ENCODE results near the gene MPND.
"Not testable (repeated sequence)": the region's sequence is repeated elsewhere in the genome, so short reads cannot be mapped to it uniquely, and the experiment has no call there.

The MPND gene

DNA sequence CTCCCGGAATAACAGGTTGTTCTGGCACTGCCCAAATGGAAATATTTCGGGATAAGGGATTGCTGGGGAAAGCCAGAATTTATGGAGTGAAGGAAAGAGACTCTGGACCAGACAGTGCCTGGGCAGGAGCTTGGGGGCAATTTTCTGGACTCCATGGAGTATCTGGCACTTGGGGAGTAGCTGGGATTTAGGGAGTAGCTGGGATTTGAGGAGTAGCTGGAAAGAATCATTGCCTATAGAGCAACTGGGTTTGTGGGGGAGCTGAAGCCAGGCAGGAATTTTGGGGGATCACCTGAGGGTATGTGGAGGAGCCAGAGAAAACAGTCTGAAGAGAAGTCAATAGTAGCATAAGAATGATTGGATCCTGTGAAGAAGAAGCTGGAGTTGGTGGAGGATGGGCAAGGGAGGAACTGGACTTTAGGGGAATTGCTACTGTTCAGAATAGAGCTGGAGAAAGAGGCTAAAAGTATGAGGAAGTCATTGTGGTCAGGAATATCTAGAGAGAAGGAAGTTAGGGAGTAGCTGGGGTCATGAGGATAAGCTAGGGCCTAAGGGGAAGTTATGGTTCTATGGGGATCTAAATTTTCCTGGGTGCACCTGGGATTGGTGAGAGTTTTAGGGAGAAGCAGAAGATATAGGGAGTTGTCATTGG, 24.2 kb upstream of the MPND start:
- in situ Hi-C loops (cut with MboI; ENCODE audit: low sequenced_read_pairs), result no loop called here

- in situ Hi-C loops (cut with MboI; ENCODE audit: low sequenced_read_pairs), result no loop called here
Observed at GRCh38 chr19:4320419-4320818, 22.9 kb upstream of the MPND start.

DNA sequence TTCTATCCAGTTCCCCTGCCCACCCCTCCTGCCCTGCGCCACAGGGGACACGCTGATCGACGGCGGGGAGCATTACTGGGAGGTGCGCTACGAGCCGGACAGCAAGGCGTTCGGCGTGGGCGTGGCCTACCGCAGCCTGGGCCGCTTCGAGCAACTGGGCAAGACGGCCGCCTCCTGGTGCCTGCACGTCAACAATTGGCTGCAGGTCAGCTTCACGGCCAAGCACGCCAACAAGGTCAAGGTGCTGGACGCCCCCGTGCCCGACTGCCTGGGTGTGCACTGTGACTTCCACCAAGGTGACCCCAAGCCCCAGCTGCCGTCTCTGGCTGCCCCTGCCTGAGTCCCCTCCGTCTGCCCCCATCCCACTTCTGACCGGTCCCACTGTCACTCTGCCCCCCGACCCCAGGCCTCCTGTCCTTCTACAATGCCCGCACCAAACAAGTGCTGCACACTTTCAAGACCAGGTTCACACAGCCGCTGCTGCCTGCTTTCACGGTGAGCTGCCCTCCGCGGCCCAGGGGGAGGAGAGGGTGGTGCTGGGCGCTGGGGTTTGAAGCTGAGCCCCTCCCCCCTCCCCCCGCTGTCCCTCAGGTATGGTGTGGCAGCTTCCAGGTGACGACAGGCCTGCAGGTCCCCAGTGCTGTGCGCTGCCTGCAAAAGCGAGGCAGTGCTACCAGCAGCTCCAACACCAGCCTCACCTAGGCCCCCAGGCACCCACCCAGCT, 20.3 kb upstream of the MPND start:
- in situ Hi-C loops (cut with MboI; ENCODE audit: low sequenced_read_pairs), result no loop called here

GRCh38 chr19:4323692-4324091, 19.7 kb upstream of the MPND start:
- in situ Hi-C loops (cut with MboI; ENCODE audit: low sequenced_read_pairs), result no loop called here

GRCh38 chr19:4324228-4324627, 19.1 kb upstream of the MPND start:
- in situ Hi-C loops (cut with MboI; ENCODE audit: low sequenced_read_pairs), result no loop called here

DNA sequence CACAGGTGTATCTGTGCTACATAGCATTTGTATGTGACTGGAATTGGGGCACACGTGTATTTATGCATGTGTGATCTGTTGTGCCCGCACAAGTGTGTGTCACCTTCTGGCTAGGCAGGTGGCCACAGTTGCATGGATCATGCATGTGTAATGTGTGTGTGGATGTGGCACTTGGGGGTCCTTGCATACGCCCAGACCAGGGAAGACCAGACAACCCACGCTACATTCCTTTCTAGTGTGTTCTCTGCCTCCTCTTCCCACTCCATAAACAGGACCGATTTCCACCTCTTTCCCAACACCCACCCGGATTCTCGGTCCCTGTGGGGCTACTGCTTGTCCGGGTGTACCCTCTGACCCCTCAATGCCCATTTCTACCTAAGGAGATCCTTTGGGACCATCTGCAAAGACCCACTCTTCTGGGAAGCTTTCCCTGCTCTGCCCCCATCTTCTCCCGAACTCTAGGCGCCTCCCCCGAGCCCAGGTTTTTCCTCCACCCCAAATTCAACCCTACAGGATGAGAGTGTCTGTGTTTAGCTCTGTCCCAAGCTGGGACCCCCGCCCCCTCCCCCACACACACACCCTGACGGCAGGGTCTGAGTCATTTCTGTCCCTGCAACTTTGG, 17.0 kb upstream of the MPND start:
- in situ Hi-C loops (cut with MboI; ENCODE audit: low sequenced_read_pairs), result no loop called here

DNA sequence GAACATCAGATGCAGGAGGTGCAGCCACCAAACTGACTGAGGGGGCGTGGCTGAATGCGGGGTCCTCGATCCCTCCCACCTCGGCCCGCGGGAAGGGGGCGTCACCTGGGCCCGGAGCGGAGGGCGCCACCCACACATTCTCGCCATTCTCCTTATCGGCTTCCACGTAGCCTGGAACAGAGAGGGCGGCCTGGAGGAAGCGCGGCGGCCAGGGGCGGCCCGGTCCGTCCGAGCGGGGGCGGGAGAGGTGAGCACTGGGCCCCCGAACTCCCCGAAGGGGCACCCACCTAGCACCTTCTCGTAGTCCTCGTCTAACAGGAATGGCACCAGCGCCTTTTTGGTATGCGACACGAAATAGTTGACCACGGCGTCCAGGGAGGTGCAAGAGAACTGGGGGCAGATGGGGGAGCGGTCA, 16.5 kb upstream of the MPND start:
- in situ Hi-C loops (cut with MboI; ENCODE audit: low sequenced_read_pairs), result no loop called here

DNA sequence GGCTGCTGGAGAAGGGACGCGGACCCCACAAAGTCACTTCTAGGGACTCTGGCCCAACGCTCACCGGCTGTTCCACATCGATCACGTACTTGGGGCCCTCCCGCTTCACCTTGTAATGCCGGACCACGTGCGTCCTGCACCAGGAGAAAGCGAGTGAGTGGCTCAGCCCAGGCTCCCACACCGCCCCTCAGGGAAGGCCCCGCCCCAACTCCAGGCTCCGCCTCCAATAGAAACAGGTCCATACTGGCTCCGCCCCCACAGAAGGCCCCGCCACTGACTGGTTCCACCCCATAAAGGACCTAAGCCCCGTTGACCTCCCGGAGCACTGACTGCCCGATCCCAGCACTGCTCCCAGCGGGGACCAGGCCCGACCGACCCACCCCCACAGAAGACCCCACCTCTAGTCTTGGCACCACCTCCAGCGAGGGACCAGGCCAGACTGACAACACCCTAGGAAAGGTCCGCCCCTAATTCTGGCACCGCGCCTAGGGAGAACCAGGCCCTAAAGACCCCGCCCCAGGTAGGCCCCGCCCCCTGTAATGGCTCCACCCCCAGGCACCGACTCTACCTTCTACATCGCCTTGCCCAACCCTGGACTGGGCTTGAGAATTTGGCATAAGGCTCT, 16.0 kb upstream of the MPND start:
- in situ Hi-C loops (cut with MboI; ENCODE audit: low sequenced_read_pairs), result no loop called here

DNA sequence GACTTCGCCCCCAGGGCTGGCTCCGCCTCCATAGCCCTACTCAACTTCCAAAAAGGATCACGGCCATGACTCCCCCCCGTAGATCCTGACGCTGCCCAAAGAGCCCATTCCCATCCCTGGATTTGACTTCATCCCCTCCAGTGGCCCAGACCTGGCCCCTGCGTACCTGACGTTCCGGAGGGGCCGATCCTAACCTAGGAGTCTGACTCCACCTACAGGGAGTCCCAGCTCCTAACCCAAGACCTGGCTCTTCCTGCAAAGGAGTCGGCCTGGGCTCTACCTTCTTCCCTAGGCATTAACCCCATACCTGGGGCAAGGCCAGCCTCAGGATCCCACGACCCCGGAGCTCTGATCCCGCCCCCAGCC, 15.5 kb upstream of the MPND start:
- in situ Hi-C loops (cut with MboI; ENCODE audit: low sequenced_read_pairs), result no loop called here

- in situ Hi-C loops (cut with MboI; ENCODE audit: low sequenced_read_pairs), result no loop called here
Observed at GRCh38 chr19:4328243-4328990, 14.9 kb upstream of the MPND start.

DNA sequence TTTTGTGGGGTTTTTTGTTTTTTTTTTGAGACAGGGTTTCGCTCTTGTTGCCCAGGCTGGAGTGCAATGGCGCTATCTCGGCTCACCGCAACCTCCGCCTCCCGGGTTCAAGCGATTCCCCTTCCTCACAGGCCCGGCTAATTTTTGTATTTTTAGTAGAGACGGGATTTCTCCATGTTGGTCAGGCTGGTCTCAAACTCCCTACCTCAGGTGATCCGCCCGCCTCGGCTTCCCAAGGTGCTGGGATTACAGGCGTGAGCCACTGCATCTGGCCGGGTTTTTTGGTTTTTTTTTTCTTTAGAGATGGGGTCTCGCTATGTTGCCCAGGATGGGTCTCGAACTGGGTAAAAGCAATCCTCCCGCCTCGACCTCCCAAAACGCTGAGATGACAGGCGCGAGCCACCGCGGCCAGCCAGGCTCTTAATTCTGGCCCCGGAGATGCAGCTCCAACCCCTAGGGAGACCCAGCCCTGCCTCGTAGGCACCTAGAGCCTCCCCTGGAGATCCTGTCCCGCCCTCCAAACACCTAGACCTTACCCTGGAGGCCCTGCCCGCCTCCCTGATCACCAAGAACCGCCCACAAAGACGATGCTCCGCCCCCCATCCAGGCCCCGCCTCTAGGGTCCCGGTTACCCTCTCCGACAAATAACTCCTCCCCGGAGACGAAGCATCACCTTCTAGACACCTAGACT, 14.2 kb upstream of the MPND start:
- in situ Hi-C loops (cut with MboI; ENCODE audit: low sequenced_read_pairs), result not testable (repeated sequence)

GRCh38 chr19:4329858-4330257, 13.5 kb upstream of the MPND start:
- in situ Hi-C loops (cut with MboI; ENCODE audit: low sequenced_read_pairs), result no loop called here

DNA sequence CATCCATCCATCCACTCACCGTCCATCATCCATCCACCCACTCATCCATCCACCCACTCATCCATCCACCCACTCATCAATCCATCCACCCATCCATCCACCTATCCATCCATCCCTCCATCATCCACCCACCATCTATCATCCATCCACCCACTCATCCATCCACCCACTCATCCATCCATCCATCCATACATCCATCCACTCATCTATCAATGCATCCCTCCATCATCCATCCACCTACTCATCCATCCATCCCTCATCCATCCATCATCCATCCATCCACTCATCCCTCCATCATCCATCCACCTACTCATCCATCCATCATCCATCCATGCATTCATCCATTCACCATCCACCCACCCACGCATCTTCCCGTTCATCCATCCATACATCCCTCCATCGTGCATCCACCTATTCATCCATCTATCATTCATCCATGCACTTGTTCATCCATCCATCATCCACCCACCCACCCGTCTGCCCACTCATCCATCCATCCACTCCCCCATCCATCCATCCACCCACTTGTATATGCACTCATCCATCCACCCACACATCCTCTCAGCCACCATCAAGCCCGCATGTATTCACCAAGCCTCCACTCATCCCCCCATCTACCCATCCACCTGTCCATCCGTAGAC, 8.3 kb upstream of the MPND start:
- in situ Hi-C loops (cut with MboI; ENCODE audit: low sequenced_read_pairs), result no loop called here

DNA sequence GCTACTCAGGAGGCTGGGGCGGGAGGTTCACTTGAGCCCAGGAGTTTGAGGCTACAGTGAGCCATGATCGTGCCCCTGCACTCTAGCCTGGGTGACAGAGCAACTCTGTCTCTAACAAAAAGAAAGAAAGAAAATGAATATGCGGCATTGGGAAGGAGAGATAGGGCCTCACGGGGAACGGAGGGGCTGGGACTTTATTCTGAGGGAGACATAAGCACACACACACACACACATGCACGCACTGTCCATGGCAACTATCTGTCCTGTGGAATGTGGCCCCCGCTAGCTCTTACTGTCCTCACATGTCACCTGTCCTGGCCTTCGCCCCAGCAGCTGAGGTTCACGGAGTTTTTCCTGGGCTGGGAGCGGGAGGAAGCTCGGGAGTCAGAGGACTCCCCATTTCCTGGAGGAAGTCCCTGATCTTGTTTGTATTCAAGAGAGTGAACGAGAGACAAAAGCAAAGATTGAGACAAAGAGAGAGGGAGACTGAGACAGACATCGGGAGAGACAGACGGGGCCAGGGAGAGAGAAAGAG, 5.4 kb upstream of the MPND start:
- in situ Hi-C loops (cut with MboI; ENCODE audit: low sequenced_read_pairs), result no loop called here

- in situ Hi-C loops (cut with MboI; ENCODE audit: low sequenced_read_pairs), result no loop called here
Observed at GRCh38 chr19:4338441-4339355, 4.7 kb upstream of the MPND start, which contains the start of gene STAP2. Gene STAP2, minus strand, starts transcription at chr19:4338827. Its CDS starts 74 bp downstream, at chr19:4338753.

GRCh38 chr19:4342314-4342614, 1.1 kb upstream of the MPND start:
- in situ Hi-C loops (cut with MboI; ENCODE audit: low sequenced_read_pairs), result no loop called here

- in situ Hi-C loops (cut with MboI; ENCODE audit: low sequenced_read_pairs), result no loop called here
Observed at GRCh38 chr19:4342615-4343369, 570 bp upstream of the MPND start.

DNA sequence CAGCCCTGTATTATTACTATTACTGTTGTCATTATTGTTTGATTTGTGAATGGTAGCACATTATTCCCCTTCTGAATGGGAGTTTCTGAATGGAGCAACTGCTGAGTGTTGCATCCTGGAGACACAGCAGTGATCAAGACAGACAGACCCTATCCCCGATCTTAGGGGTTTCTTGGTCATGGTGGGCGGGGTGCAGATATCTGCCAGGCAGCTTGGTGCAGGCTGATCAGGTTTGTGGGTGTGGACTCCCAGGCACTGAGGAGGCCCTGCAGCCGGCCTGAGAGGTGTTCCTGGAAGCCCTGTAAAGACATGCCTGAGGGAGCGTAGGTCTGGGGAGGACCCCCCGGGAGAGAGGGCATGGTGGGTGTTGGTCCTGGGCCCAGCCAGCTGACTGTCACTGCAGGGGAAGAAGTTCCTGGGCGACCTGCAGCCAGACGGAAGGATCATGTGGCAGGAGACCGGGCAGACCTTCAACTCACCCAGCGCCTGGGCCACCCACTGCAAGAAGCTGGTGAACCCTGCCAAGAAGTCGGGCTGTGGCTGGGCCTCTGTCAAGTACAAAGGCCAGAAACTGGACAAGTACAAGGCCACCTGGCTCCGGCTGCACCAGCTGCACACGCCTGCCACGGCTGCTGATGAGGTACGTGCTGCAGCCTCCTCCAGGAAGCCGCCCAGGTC, 2.1 kb downstream of the MPND start:
- in situ Hi-C loops (cut with MboI; ENCODE audit: low sequenced_read_pairs), result no loop called here

All from HL-60/S4 (cell line).